Astrocyte (in vitro differentiated cells and primary cell): ENCODE measurements around the gene PDE9A. TPM values are rescaled to one million over a fixed set of nuclear protein-coding genes. Genes with fewer than 3 reads are reported as not detected.
A peak's percentile ranks its signal among the peaks of the same experiment; 100 is the strongest.
"Not testable (repeated sequence)": the region's sequence is repeated elsewhere in the genome, so short reads cannot be mapped to it uniquely, and the experiment has no call there.

Experiments used
- DNase-seq: peaks from one replicate; pipeline ENCODE4 v3.0.0-alpha.2; 2010; ENCODE audit warnings: low read depth
- FAIRE-seq: peaks from 2 replicates; lab custom pipeline; 2011; peaks lifted over from hg19 to GRCh38; lab: Jason Lieb, UNC
- H2AFZ ChIP-seq: 2 replicates; pipeline ENCODE4 v1.6.0; 2012; ENCODE audit warnings: low read depth, low read length, inconsistent platforms
- H3K27ac ChIP-seq: 2 replicates; pipeline ENCODE4 v1.5.1; 2011; ENCODE audit warnings: low read depth, low read length, inconsistent platforms
- H3K27me3 ChIP-seq: 2 replicates; pipeline ENCODE4 v1.6.0; 2011; ENCODE audit warnings: low read length, inconsistent platforms; ENCODE audit not compliant: insufficient read depth
- H3K36me3 ChIP-seq: 2 replicates; pipeline ENCODE4 v1.5.1; 2011; ENCODE audit warnings: low read length, inconsistent platforms; ENCODE audit not compliant: insufficient read depth
- H3K4me1 ChIP-seq: 2 replicates; pipeline ENCODE4 v1.5.1; 2011; ENCODE audit warnings: low read length, inconsistent platforms; ENCODE audit not compliant: insufficient read depth
- H3K4me2 ChIP-seq: 2 replicates; pipeline ENCODE4 v1.6.0; 2012; ENCODE audit warnings: low read length, inconsistent platforms
- H3K4me3 ChIP-seq: 2 replicates; pipeline ENCODE4 v1.5.1; 2011; ENCODE audit warnings: low read depth, mild to moderate bottlenecking, low read length, inconsistent platforms; ENCODE audit not compliant: insufficient read depth
- H3K79me2 ChIP-seq: 2 replicates; pipeline ENCODE4 v1.6.0; 2012; ENCODE audit warnings: mild to moderate bottlenecking, low read length, inconsistent platforms; ENCODE audit not compliant: insufficient read depth
- H3K9ac ChIP-seq: 2 replicates; pipeline ENCODE4 v1.6.0; 2012; ENCODE audit warnings: mild to moderate bottlenecking, low read length, inconsistent platforms
- H3K9me3 ChIP-seq: 2 replicates; pipeline ENCODE4 v1.5.1; 2012; ENCODE audit warnings: low read depth, mild to moderate bottlenecking, low read length, inconsistent platforms; ENCODE audit not compliant: insufficient read depth
- H4K20me1 ChIP-seq: 2 replicates; pipeline ENCODE4 v1.6.0; 2012; ENCODE audit warnings: low read length, inconsistent platforms; ENCODE audit not compliant: insufficient read depth
- H3K27ac Mint-ChIP-seq: one replicate; pipeline ENCODE4 v1.8.0; 2021; ENCODE audit warnings: mild to moderate bottlenecking, mixed read lengths; ENCODE audit not compliant: unreplicated experiment
- H3K27me3 Mint-ChIP-seq: one replicate; pipeline ENCODE4 v1.8.0; 2021; ENCODE audit warnings: low read depth, mixed read lengths; ENCODE audit not compliant: unreplicated experiment
- H3K36me3 Mint-ChIP-seq: one replicate; pipeline ENCODE4 v1.8.0; 2021; ENCODE audit warnings: low read depth, mixed read lengths; ENCODE audit not compliant: unreplicated experiment
- H3K4me1 Mint-ChIP-seq: one replicate; pipeline ENCODE4 v1.8.0; 2021; ENCODE audit warnings: low read depth, mixed read lengths; ENCODE audit not compliant: unreplicated experiment
- H3K4me3 Mint-ChIP-seq: one replicate; pipeline ENCODE4 v1.8.0; 2021; ENCODE audit warnings: mild to moderate bottlenecking, moderate library complexity, mixed read lengths; ENCODE audit not compliant: unreplicated experiment
- H3K9me3 Mint-ChIP-seq: one replicate; pipeline ENCODE4 v1.8.0; 2021; ENCODE audit warnings: mild to moderate bottlenecking, mixed read lengths; ENCODE audit not compliant: unreplicated experiment
- CTCF ChIP-seq: IDR thresholded peaks from 2 replicates; pipeline ENCODE4 v1.5.1; 2011; ENCODE audit warnings: low read depth, mild to moderate bottlenecking, inconsistent platforms, low read length, moderate library complexity; ENCODE audit not compliant: insufficient read depth
- EZH2 ChIP-seq: IDR thresholded peaks from 2 replicates; pipeline ENCODE4 v1.6.1; 2012; ENCODE audit warnings: mild to moderate bottlenecking, low read length, inconsistent platforms; ENCODE audit not compliant: insufficient read depth
- total RNA-seq: library from RNA; stranded (reverse); gene quantifications from 2 replicates; pipeline ENCODE4 v1.2.1, GENCODE V29; 2021

The PDE9A gene
- total RNA-seq, 1 donor from 2014 or later, result 7.8 TPM

GRCh38 chr21:42806509-42807140 lies 153.2 kb downstream of the PDE9A start:
- Histone ChIP-seq H2AFZ (no peak overlapping the region), H3K4me2 (no peak overlapping the region), H3K27me3 (peaks cover 12% of the 10 kb centered on the region), H4K20me1 (no peaks in the 10 kb centered on the region), H3K9me3 (no peaks in the 10 kb centered on the region), H3K36me3 (no peaks in the 10 kb centered on the region), H3K79me2 (no peaks in the 10 kb centered on the region), H3K4me3 (no peak overlapping the region), H3K9ac (no peak overlapping the region), H3K27ac (no peak overlapping the region), H3K4me1 (no peaks in the 10 kb centered on the region)
- TF ChIP-seq EZH2 (no peak), CTCF (no peak)
- Mint-ChIP-seq H3K27me3 (peaks cover 50% of the 10 kb centered on the region), H3K4me1 (no peaks in the 10 kb centered on the region), H3K36me3 (no peaks in the 10 kb centered on the region), H3K27ac (no peak overlapping the region), H3K4me3 (no peak overlapping the region), H3K9me3 (peaks cover 6% of the 10 kb centered on the region)
- DNase-seq (no peak), FAIRE-seq (no peak)

DNA sequence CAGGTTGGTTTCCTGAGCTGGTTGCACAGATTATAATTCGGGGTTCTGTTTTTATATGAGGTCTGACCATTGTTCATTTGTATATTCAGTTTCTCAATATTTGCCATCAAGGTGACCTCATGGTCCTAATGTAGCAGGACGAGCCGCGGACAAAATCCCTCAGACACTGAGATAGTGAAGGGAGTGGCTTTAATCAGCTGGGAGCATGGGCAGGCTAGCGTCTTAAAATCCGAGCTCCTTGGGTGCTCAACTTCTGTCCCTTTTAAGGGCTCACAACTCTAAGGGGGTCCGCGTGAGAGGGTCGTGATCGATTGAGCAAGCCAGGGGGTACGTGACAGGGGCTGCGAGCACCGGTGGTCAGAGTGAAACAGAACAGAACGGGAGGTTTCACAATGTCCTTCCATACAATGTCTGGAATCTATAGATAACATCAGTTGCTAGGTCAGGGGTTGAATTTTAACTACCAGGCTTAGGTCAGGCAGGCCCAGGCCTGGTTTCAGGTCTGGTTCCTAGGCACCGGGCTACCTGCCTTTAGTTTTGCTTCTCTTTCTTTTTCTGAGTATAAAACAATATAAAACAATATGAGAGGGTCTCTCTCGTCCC lies 154.0 kb downstream of the PDE9A start:
- H3K4me3 ChIP-seq, H3K27ac ChIP-seq, H3K9ac ChIP-seq, H3K4me2 ChIP-seq, H3K4me1 ChIP-seq, H4K20me1 ChIP-seq, H3K9me3 Mint-ChIP-seq, H3K36me3 Mint-ChIP-seq, H3K4me1 Mint-ChIP-seq, FAIRE-seq, DNase-seq, H3K27ac Mint-ChIP-seq, H3K36me3 ChIP-seq, H3K9me3 ChIP-seq, H2AFZ ChIP-seq, H3K79me2 ChIP-seq: not testable (repeated sequence)
- H3K4me3 Mint-ChIP-seq, result peak overlapping the region; percentile 17
- H3K27me3 ChIP-seq, result peaks cover 12% of the 10 kb centered on the region
- H3K27me3 Mint-ChIP-seq, result peaks cover 50% of the 10 kb centered on the region

DNA sequence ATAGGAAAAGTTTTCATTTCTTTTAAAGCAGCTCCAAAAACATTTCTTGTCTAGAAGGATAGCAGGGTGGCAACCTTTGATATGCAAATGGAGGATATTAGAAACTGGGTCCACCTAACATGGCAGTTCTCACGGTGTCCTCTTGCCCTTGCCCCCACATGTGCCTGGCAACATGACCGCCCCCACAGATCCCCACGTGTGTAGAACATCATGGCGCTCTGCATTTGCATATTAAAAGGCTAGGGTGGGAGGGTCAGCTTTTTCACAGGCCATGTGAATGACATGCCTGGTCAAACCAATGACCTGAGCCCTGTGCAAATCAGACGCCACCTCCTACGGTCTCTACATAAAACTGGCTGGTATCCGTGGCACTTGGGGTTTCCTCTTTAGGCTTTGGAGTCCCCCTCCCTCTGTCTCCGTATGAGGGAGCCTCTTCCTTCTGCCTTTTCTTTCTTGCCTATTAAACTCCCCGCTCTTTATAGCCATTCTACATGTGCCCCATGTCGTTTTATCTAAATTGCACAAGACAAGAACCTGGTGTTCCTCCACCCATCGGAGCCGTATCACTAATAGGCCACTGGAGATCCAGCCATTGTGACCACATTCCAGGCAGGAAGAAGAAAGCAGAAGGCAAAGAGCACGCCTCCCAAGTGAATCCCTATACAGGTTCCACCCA lies 154.7 kb downstream of the PDE9A start:
- Mint-ChIP-seq H3K27me3 (peaks cover 55% of the 10 kb centered on the region), H3K4me3 (no peak overlapping the region), H3K36me3 (no peaks in the 10 kb centered on the region), H3K27ac (no peak overlapping the region), H3K9me3 (peaks cover 6% of the 10 kb centered on the region), H3K4me1 (peaks cover 1% of the 10 kb centered on the region)
- Histone ChIP-seq H3K9ac (no peak overlapping the region), H3K79me2 (no peaks in the 10 kb centered on the region), H3K4me3 (no peak overlapping the region), H3K36me3 (no peaks in the 10 kb centered on the region), H3K27me3 (peaks cover 12% of the 10 kb centered on the region), H3K4me2 (no peak overlapping the region), H3K27ac (no peak overlapping the region), H4K20me1 (no peaks in the 10 kb centered on the region), H3K4me1 (no peaks in the 10 kb centered on the region), H3K9me3 (no peaks in the 10 kb centered on the region), H2AFZ (no peak overlapping the region)
- DNase-seq, result no peak
- TF ChIP-seq CTCF (no peak), EZH2 (no peak)
- no peak for FAIRE-seq
